HepG2 (cell line): ENCODE data around the gene ZNF514. TPM values are rescaled to one million over a fixed set of nuclear protein-coding genes. Genes with fewer than 3 reads are reported as not detected.

Experiments
- CHCHD3 ChIP-seq: sonication (generic); formaldehyde crosslinking; IDR thresholded peaks from 2 replicates; pipeline ENCODE4 v1.8.0; 2022; ENCODE audit warnings: mild to moderate bottlenecking, missing genetic modification reagents, moderate library complexity
- MIER3 ChIP-seq: IDR thresholded peaks from 2 replicates; pipeline ENCODE4 v1.6.1; 2016; ENCODE audit warnings: missing compliant biosample characterization, borderline replicate concordance
- PCBP1 ChIP-seq: fragments of 200-400 bp; formaldehyde crosslinking; IDR thresholded peaks from 2 replicates; pipeline ENCODE4 v1.6.1; 2017; ENCODE audit warnings: mild to moderate bottlenecking, low read depth, low read length, borderline replicate concordance
- POGZ ChIP-seq: sonication (generic); formaldehyde crosslinking; IDR thresholded peaks from 2 replicates; pipeline ENCODE4 v1.4.0; 2020; ENCODE audit warnings: mild to moderate bottlenecking, missing genetic modification reagents
- RARA ChIP-seq: IDR thresholded peaks from 2 replicates; pipeline ENCODE4 v1.6.1; 2016; ENCODE audit warnings: missing genetic modification reagents, missing compliant biosample characterization
- RBM22 ChIP-seq: fragments of 200-400 bp; formaldehyde crosslinking; optimal IDR thresholded peaks from 2 replicates; pipeline ENCODE3; 2017; ENCODE audit warnings: mild to moderate bottlenecking, low read length, moderate library complexity
- RFX5 ChIP-seq: IDR thresholded peaks from 2 replicates; pipeline ENCODE4 v1.6.1; 2011; ENCODE audit warnings: low read depth, low read length, improper control_type of control experiment
- SIN3A ChIP-seq: IDR thresholded peaks from 2 replicates; pipeline ENCODE4 v1.6.1; 2011; ENCODE audit warnings: low read depth, mild to moderate bottlenecking, control low read depth, low read length, borderline replicate concordance
- TCF12 ChIP-seq, 2 experiments: fragments of 450-650 bp in 1 of 2; sonication (generic) in 1 of 2; formaldehyde crosslinking in 1 of 2; IDR thresholded peaks; 2 replicates each; pipeline versions ENCODE4 v1.6.1 to v1.8.0; 2017 to 2022; ENCODE audit warnings: antibody characterized with exemption in 1 of 2, mild to moderate bottlenecking in 1 of 2, missing genetic modification reagents in 1 of 2, moderate library complexity in 1 of 2
- ZNF232 ChIP-seq: sonication (generic); formaldehyde crosslinking; IDR thresholded peaks from 2 replicates; pipeline ENCODE4 v1.4.0; 2020; ENCODE audit warnings: missing genetic modification reagents, borderline replicate concordance
- ZNF296 ChIP-seq: sonication (generic); formaldehyde crosslinking; conservative IDR thresholded peaks from 2 replicates; pipeline ENCODE4 v1.5.0; 2020; ENCODE audit warnings: mild to moderate bottlenecking, missing genetic modification reagents
- ZNF337 ChIP-seq: sonication (generic); formaldehyde crosslinking; IDR thresholded peaks from 2 replicates; pipeline ENCODE4 v1.5.1; 2020; ENCODE audit warnings: missing genetic modification reagents, low read depth, mild to moderate bottlenecking, borderline replicate concordance
- polyA plus RNA-seq, 8 experiments: library from polyadenylated mRNA; depleted of rRNA in 3 of 8; stranded (reverse) in 7 of 8; unstranded in 1 of 8; fragments of >200 nt; fragmentation: Illumina TruSeq in 4 of 8; extraction: Trizol in 4 of 8; gene quantifications; 2 replicates each; pipeline versions ENCODE4 v1.2.1 to v1.2.3, GENCODE V29; 2011 to 2016; ENCODE audit warnings: low read depth in 4 of 8, missing spikeins in 1 of 8, mixed read lengths in 1 of 8; ENCODE audit not compliant: insufficient read depth in 1 of 8
- total RNA-seq, 5 experiments: library from RNA; depleted of rRNA; stranded (reverse); fragments of >200 nt; fragmentation: Illumina TruSeq; extraction: Trizol; gene quantifications; 2 replicates each; pipeline ENCODE4 v1.2.3, GENCODE V29; 2016; ENCODE audit warnings: low read depth in 1 of 5
- TF ChIP-seq, protein P1 (sequence below): sonication (generic); formaldehyde crosslinking; IDR thresholded peaks from 2 replicates; pipeline ENCODE4 v1.4.0; 2020; ENCODE audit warnings: mild to moderate bottlenecking, missing genetic modification reagents
- TF ChIP-seq, protein P2 (sequence below): sonication (generic); formaldehyde crosslinking; IDR thresholded peaks from 2 replicates; pipeline ENCODE4 v1.4.0; 2020; ENCODE audit warnings: missing genetic modification reagents, borderline replicate concordance
- TF ChIP-seq, protein P3 (sequence below): sonication (generic); formaldehyde crosslinking; IDR thresholded peaks from 2 replicates; pipeline ENCODE4 v1.5.0; 2020; ENCODE audit warnings: mild to moderate bottlenecking, missing genetic modification reagents
- TF ChIP-seq, protein P4 (sequence below): sonication (generic); formaldehyde crosslinking; IDR thresholded peaks from 2 replicates; pipeline ENCODE4 v1.4.0; 2020; ENCODE audit warnings: missing genetic modification reagents, borderline replicate concordance
- TF ChIP-seq, protein P5 (sequence below): sonication (generic); formaldehyde crosslinking; IDR thresholded peaks from 2 replicates; pipeline ENCODE4 v1.4.0; 2020; ENCODE audit warnings: missing genetic modification reagents
- TF ChIP-seq, protein P6 (sequence below): sonication (generic); formaldehyde crosslinking; IDR thresholded peaks from 2 replicates; pipeline ENCODE4 v1.8.1; 2023; ENCODE audit warnings: missing genetic modification reagents, inconsistent platforms, borderline replicate concordance

The ZNF514 gene
- total and polyA plus RNA-seq, 2 of the 13 experiments (the other 11 are each of a cell fraction or from before 2014, with no cell fraction given): 15.2 to 18.7 TPM

DNA sequence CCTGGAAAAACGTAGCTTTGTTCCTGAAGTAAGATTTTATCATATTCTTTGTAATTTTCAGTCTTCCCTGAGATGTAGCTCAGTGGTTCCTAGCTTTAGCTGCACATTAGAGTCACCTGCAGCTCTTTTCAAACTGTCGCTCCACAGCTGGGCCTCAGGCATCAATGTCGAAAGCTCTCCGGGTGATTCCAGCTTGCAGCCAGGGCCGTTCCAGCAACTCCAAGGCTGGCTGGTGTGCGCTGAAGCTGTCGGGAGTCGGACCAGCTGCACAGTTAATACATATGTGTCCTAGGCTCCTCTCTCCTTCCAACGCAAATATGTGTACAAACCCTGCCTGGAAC, 5.4 kb upstream of the ZNF514 start (continued):
- TF ChIP-seq ZNF232 (CRISPR knock-in tag): no peak
- TF ChIP-seq, protein P1, sequence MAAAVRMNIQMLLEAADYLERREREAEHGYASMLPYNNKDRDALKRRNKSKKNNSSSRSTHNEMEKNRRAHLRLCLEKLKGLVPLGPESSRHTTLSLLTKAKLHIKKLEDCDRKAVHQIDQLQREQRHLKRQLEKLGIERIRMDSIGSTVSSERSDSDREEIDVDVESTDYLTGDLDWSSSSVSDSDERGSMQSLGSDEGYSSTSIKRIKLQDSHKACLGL (CRISPR knock-in tag): peak; percentile 24; the same call in 1 of the 2 replicates
- TF ChIP-seq, protein P2, sequence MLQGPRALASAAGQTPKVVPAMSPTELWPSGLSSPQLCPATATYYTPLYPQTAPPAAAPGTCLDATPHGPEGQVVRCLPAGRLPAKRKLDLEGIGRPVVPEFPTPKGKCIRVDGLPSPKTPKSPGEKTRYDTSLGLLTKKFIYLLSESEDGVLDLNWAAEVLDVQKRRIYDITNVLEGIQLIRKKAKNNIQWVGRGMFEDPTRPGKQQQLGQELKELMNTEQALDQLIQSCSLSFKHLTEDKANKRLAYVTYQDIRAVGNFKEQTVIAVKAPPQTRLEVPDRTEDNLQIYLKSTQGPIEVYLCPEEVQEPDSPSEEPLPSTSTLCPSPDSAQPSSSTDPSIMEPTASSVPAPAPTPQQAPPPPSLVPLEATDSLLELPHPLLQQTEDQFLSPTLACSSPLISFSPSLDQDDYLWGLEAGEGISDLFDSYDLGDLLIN (CRISPR knock-in tag): no peak
- no peak for TF ChIP-seq SIN3A
- TF ChIP-seq ZNF337 (CRISPR knock-in tag): no peak
- TF ChIP-seq, protein P3, sequence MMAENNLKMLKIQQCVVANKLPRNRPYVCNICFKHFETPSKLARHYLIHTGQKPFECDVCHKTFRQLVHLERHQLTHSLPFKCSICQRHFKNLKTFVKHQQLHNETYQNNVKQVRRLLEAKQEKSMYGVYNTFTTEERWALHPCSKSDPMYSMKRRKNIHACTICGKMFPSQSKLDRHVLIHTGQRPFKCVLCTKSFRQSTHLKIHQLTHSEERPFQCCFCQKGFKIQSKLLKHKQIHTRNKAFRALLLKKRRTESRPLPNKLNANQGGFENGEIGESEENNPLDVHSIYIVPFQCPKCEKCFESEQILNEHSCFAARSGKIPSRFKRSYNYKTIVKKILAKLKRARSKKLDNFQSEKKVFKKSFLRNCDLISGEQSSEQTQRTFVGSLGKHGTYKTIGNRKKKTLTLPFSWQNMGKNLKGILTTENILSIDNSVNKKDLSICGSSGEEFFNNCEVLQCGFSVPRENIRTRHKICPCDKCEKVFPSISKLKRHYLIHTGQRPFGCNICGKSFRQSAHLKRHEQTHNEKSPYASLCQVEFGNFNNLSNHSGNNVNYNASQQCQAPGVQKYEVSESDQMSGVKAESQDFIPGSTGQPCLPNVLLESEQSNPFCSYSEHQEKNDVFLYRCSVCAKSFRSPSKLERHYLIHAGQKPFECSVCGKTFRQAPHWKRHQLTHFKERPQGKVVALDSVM (CRISPR knock-in tag): no peak
- TF ChIP-seq, protein P4, sequence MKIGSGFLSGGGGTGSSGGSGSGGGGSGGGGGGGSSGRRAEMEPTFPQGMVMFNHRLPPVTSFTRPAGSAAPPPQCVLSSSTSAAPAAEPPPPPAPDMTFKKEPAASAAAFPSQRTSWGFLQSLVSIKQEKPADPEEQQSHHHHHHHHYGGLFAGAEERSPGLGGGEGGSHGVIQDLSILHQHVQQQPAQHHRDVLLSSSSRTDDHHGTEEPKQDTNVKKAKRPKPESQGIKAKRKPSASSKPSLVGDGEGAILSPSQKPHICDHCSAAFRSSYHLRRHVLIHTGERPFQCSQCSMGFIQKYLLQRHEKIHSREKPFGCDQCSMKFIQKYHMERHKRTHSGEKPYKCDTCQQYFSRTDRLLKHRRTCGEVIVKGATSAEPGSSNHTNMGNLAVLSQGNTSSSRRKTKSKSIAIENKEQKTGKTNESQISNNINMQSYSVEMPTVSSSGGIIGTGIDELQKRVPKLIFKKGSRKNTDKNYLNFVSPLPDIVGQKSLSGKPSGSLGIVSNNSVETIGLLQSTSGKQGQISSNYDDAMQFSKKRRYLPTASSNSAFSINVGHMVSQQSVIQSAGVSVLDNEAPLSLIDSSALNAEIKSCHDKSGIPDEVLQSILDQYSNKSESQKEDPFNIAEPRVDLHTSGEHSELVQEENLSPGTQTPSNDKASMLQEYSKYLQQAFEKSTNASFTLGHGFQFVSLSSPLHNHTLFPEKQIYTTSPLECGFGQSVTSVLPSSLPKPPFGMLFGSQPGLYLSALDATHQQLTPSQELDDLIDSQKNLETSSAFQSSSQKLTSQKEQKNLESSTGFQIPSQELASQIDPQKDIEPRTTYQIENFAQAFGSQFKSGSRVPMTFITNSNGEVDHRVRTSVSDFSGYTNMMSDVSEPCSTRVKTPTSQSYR (CRISPR knock-in tag): no peak
- TF ChIP-seq RFX5: no peak
- TF ChIP-seq, protein P5, sequence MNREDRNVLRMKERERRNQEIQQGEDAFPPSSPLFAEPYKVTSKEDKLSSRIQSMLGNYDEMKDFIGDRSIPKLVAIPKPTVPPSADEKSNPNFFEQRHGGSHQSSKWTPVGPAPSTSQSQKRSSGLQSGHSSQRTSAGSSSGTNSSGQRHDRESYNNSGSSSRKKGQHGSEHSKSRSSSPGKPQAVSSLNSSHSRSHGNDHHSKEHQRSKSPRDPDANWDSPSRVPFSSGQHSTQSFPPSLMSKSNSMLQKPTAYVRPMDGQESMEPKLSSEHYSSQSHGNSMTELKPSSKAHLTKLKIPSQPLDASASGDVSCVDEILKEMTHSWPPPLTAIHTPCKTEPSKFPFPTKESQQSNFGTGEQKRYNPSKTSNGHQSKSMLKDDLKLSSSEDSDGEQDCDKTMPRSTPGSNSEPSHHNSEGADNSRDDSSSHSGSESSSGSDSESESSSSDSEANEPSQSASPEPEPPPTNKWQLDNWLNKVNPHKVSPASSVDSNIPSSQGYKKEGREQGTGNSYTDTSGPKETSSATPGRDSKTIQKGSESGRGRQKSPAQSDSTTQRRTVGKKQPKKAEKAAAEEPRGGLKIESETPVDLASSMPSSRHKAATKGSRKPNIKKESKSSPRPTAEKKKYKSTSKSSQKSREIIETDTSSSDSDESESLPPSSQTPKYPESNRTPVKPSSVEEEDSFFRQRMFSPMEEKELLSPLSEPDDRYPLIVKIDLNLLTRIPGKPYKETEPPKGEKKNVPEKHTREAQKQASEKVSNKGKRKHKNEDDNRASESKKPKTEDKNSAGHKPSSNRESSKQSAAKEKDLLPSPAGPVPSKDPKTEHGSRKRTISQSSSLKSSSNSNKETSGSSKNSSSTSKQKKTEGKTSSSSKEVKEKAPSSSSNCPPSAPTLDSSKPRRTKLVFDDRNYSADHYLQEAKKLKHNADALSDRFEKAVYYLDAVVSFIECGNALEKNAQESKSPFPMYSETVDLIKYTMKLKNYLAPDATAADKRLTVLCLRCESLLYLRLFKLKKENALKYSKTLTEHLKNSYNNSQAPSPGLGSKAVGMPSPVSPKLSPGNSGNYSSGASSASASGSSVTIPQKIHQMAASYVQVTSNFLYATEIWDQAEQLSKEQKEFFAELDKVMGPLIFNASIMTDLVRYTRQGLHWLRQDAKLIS (CRISPR knock-in tag): no peak
- no peak for TF ChIP-seq RBM22
- no peak for TF ChIP-seq CHCHD3 (CRISPR knock-in tag)
- TF ChIP-seq TCF12 (IDR thresholded peaks at IDR 0.05): no peak
- TF ChIP-seq TCF12 (CRISPR knock-in tag; IDR thresholded peaks at IDR 0.05): no peak
- TF ChIP-seq MIER3 (CRISPR knock-in tag): no peak
- no peak for TF ChIP-seq POGZ
- TF ChIP-seq PCBP1: no peak
- TF ChIP-seq, protein P6, sequence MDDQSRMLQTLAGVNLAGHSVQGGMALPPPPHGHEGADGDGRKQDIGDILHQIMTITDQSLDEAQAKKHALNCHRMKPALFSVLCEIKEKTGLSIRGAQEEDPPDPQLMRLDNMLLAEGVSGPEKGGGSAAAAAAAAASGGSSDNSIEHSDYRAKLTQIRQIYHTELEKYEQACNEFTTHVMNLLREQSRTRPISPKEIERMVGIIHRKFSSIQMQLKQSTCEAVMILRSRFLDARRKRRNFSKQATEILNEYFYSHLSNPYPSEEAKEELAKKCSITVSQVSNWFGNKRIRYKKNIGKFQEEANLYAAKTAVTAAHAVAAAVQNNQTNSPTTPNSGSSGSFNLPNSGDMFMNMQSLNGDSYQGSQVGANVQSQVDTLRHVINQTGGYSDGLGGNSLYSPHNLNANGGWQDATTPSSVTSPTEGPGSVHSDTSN: 0 out of 2 replicates have a peak, but pooled peaks have one; percentile 19
- TF ChIP-seq RARA (CRISPR knock-in tag): no peak
- TF ChIP-seq ZNF296 (CRISPR knock-in tag): no peak; the same call in 1 of the 2 replicates
